Liver (tissue), 3 donors: ENCODE measurements around the gene EML2.

Source experiments
- CTCF ChIP-seq: fragments of 150-350 bp; IDR thresholded peaks from 2 replicates; pipeline ENCODE4 v1.5.1; 2017; ENCODE audit warnings: improper control_type of control experiment, low read depth, low read length; ENCODE audit not compliant: missing input control
- EGR1 ChIP-seq, 2 donors: IDR thresholded peaks; 2 replicates each; pipeline ENCODE4 v1.6.1; 2016 to 2018; ENCODE audit warnings: antibody characterized with exemption in 2 of 2, low read depth in 2 of 2
- FOXA1 ChIP-seq: IDR thresholded peaks from 2 replicates; pipeline ENCODE4 v1.6.1; 2016; ENCODE audit warnings: antibody characterized with exemption
- GABPA ChIP-seq, 2 donors: IDR thresholded peaks in 1 of 2; conservative IDR thresholded peaks in 1 of 2; 2 replicates each; pipeline ENCODE4 v1.6.1; 2016; ENCODE audit warnings: antibody characterized with exemption in 2 of 2, mild to moderate bottlenecking in 1 of 2, moderate library complexity in 1 of 2
- SP1 ChIP-seq: IDR thresholded peaks from 2 replicates; pipeline ENCODE4 v1.6.1; 2018; ENCODE audit warnings: antibody characterized with exemption, mild to moderate bottlenecking
- TAF1 ChIP-seq: conservative IDR thresholded peaks from 2 replicates; pipeline ENCODE4 v1.6.1; 2016; ENCODE audit warnings: antibody characterized with exemption, mild to moderate bottlenecking
- YY1 ChIP-seq: IDR thresholded peaks from 2 replicates; pipeline ENCODE4 v1.6.1; 2016; ENCODE audit warnings: antibody characterized with exemption, mild to moderate bottlenecking
- TF ChIP-seq, protein P1 (sequence below): IDR thresholded peaks from 2 replicates; pipeline ENCODE4 v1.6.1; 2016; ENCODE audit warnings: antibody characterized with exemption, mild to moderate bottlenecking
- TF ChIP-seq, protein P2 (sequence below): IDR thresholded peaks from 2 replicates; pipeline ENCODE4 v1.6.1; 2016; ENCODE audit warnings: antibody characterized with exemption
- donor health status: healthy.
- donor health status: healthy.

DNA sequence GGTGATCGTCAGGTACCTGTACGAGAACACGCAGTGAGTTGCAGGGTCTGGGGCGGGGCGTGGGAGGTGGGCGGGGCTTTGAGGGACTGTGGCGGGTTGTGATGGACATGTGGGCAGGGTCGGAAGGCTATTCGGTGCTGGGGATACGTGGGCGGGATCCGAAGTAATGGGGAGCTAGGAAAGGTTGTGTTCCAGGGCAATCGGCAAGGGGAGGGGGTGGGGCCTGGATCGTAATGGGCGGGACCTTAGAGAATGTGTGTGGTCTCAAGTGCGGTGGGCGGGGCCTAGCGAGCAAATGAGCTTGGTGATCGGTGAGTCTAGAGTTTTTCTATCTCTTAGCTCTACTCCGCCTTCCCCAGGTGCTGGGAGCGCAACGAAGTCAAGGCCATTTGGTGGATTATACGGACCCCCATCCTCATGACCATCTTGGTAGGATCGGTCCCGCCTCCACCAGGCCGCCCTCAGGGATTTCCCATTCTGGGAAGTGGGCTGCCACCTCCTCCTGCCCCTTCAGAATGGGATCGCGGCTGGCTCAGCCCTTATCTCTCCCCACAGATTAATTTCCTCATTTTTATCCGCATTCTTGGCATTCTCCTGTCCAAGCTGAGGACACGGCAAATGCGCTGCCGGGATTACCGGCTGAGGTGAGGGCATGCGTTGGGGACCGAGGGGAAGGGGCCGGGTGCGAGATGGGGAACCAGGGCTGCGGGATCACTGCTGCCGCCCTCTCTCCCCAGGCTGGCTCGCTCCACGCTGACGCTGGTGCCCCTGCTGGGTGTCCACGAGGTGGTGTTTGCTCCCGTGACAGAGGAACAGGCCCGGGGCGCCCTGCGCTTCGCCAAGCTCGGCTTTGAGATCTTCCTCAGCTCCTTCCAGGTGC lies 38.4 kb upstream of the EML2 start:
- TF ChIP-seq CTCF (no peak), FOXA1 (no peak), EGR1 (IDR thresholded peaks at IDR 0.05; ENCODE audit: low read depth in 2 of 2) (no peak), TAF1 (no peak), SP1 (peak; percentile 32), YY1 (no peak), GABPA (IDR thresholded peaks at IDR 0.05 in 1 of 2, conservative IDR thresholded peaks at IDR 0.05 in 1 of 2) (no peak)
- TF ChIP-seq, protein P1, sequence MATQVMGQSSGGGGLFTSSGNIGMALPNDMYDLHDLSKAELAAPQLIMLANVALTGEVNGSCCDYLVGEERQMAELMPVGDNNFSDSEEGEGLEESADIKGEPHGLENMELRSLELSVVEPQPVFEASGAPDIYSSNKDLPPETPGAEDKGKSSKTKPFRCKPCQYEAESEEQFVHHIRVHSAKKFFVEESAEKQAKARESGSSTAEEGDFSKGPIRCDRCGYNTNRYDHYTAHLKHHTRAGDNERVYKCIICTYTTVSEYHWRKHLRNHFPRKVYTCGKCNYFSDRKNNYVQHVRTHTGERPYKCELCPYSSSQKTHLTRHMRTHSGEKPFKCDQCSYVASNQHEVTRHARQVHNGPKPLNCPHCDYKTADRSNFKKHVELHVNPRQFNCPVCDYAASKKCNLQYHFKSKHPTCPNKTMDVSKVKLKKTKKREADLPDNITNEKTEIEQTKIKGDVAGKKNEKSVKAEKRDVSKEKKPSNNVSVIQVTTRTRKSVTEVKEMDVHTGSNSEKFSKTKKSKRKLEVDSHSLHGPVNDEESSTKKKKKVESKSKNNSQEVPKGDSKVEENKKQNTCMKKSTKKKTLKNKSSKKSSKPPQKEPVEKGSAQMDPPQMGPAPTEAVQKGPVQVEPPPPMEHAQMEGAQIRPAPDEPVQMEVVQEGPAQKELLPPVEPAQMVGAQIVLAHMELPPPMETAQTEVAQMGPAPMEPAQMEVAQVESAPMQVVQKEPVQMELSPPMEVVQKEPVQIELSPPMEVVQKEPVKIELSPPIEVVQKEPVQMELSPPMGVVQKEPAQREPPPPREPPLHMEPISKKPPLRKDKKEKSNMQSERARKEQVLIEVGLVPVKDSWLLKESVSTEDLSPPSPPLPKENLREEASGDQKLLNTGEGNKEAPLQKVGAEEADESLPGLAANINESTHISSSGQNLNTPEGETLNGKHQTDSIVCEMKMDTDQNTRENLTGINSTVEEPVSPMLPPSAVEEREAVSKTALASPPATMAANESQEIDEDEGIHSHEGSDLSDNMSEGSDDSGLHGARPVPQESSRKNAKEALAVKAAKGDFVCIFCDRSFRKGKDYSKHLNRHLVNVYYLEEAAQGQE: no peak
- TF ChIP-seq, protein P2, sequence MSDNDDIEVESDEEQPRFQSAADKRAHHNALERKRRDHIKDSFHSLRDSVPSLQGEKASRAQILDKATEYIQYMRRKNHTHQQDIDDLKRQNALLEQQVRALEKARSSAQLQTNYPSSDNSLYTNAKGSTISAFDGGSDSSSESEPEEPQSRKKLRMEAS: no peak
